Caco-2 (cell line): ENCODE results near the gene SUPV3L1. TPM values are rescaled to one million over a fixed set of nuclear protein-coding genes. Genes with fewer than 3 reads are reported as not detected.
"Not testable (repeated sequence)": the region's sequence is repeated elsewhere in the genome, so short reads cannot be mapped to it uniquely, and the experiment has no call there.

ENCODE experiments used
- BruUV-seq: library from RNA; stranded (reverse); fragments of 400-500 nt; replicated peaks from 2 replicates; lab custom pipeline; 2021; lab: Mats Ljungman, UMichigan
- CTCF ChIA-PET: fragments of 300-600 bp; sonication (Branson Sonifier 250); formaldehyde crosslinking; loops from one replicate; lab custom pipeline; 2022; ENCODE audit warnings: antibody characterized with exemption; lab: Charles Lee
- POLR2A ChIA-PET: fragments of 300-600 bp; sonication (Branson Sonifier 250); formaldehyde crosslinking; loops from one replicate; lab custom pipeline; 2022; ENCODE audit warnings: antibody characterized with exemption; lab: Charles Lee
- DNase-seq, 2 experiments: peaks; one replicate each; pipeline versions ENCODE4 v3.0.0 to v3.0.0-alpha.2; 2020 to 2022
- H3K27me3 ChIP-seq: replicated peaks from 2 replicates; pipeline ENCODE4 v1.6.0; 2011; ENCODE audit warnings: low read length; ENCODE audit not compliant: control insufficient read depth, insufficient read depth
- H3K36me3 ChIP-seq: 2 replicates; pipeline ENCODE4 v1.5.1; 2011; ENCODE audit warnings: low read length; ENCODE audit not compliant: control insufficient read depth, insufficient read depth
- H3K4me1 ChIP-seq: fragments of 250-450 bp; sonication (Bioruptor Pico); 2 replicates; pipeline ENCODE4 v1.5.1; 2020; ENCODE audit warnings: mild to moderate bottlenecking
- H3K4me3 ChIP-seq: 2 replicates; pipeline ENCODE4 v1.5.1; 2011; ENCODE audit warnings: low read depth, mild to moderate bottlenecking, control low read depth, low read length
- H3K9me3 ChIP-seq: fragments of 250-450 bp; sonication (Bioruptor Pico); 2 replicates; pipeline ENCODE4 v1.5.1; 2020; ENCODE audit warnings: mild to moderate bottlenecking, moderate library complexity
- H3K27ac Mint-ChIP-seq: one replicate; pipeline ENCODE4 v1.8.0; 2022; ENCODE audit warnings: mixed read lengths; ENCODE audit not compliant: unreplicated experiment
- H3K27me3 Mint-ChIP-seq: one replicate; pipeline ENCODE4 v1.8.0; 2022; ENCODE audit warnings: mixed read lengths; ENCODE audit not compliant: insufficient read depth, unreplicated experiment
- H3K36me3 Mint-ChIP-seq: one replicate; pipeline ENCODE4 v1.8.0; 2022; ENCODE audit warnings: mild to moderate bottlenecking, mixed read lengths; ENCODE audit not compliant: insufficient read depth, unreplicated experiment
- H3K4me1 Mint-ChIP-seq: one replicate; pipeline ENCODE4 v1.8.0; 2022; ENCODE audit warnings: low read depth, mixed read lengths; ENCODE audit not compliant: unreplicated experiment
- H3K4me3 Mint-ChIP-seq: one replicate; pipeline ENCODE4 v1.8.0; 2022; ENCODE audit warnings: mild to moderate bottlenecking, moderate library complexity, mixed read lengths; ENCODE audit not compliant: unreplicated experiment
- H3K9me3 Mint-ChIP-seq: one replicate; pipeline ENCODE4 v1.8.0; 2022; ENCODE audit warnings: mixed read lengths; ENCODE audit not compliant: unreplicated experiment
- intact Hi-C: fragments of 100-400 bp; cut with micrococcal nuclease; formaldehyde crosslinking; loops from one replicate; pipeline ENCODE4 v1.10.0; 2022; ENCODE audit not compliant: unreplicated experiment
- total RNA-seq: library from RNA; stranded (reverse); gene quantifications from 2 replicates; pipeline ENCODE4 v1.2.3, GENCODE V29; 2022
- TF ChIP-seq, protein P1 (sequence below), 2 experiments: fragments of 200-600 bp in 1 of 2; IDR thresholded peaks; 1 replicate in 1 of 2; 2 replicates in 1 of 2; pipeline versions ENCODE4 v1.5.1 to v1.8.0; 2011 to 2022; ENCODE audit warnings: antibody characterized with exemption in 1 of 2, control low read depth in 1 of 2, inconsistent platforms in 1 of 2, low read depth in 1 of 2, low read length in 1 of 2, mild to moderate bottlenecking in 1 of 2, moderate library complexity in 1 of 2; ENCODE audit not compliant: insufficient read depth in 1 of 2, severe bottlenecking in 1 of 2, unreplicated experiment in 1 of 2

SUPV3L1 gene
- total RNA-seq, 1 experiment from 2014 or later: 77.1 TPM

GRCh38 chr10:69141304-69141703 is 38.7 kb upstream of the SUPV3L1 start:
- no peaks in the 10 kb centered on the region for H3K9me3 ChIP-seq
- no peaks in the 10 kb centered on the region for H3K4me1 ChIP-seq
- Mint-ChIP-seq H3K27ac (no peak overlapping the region), H3K36me3 (peaks cover 26% of the 10 kb centered on the region), H3K4me1 (no peaks in the 10 kb centered on the region), H3K9me3 (no peaks in the 10 kb centered on the region), H3K27me3 (no peaks in the 10 kb centered on the region), H3K4me3 (no peak overlapping the region)
- intact Hi-C loops: no loop called here
- no peak overlapping the region for H3K4me3 ChIP-seq
- ChIA-PET POLR2A (interaction anchor here (0.5 kb wide), 1 partner anchor 42 kb away, joined by 5 read pairs; no protein-coding TSS in a partner anchor), CTCF (no interaction called here)
- peaks cover 3% of the 10 kb centered on the region; the same call in 1 of the 2 replicates for H3K36me3 ChIP-seq
- DNase-seq: no peak
- no peaks in the 10 kb centered on the region for H3K27me3 ChIP-seq
- BruUV-seq: no TSS peak
- TF ChIP-seq, protein P1, sequence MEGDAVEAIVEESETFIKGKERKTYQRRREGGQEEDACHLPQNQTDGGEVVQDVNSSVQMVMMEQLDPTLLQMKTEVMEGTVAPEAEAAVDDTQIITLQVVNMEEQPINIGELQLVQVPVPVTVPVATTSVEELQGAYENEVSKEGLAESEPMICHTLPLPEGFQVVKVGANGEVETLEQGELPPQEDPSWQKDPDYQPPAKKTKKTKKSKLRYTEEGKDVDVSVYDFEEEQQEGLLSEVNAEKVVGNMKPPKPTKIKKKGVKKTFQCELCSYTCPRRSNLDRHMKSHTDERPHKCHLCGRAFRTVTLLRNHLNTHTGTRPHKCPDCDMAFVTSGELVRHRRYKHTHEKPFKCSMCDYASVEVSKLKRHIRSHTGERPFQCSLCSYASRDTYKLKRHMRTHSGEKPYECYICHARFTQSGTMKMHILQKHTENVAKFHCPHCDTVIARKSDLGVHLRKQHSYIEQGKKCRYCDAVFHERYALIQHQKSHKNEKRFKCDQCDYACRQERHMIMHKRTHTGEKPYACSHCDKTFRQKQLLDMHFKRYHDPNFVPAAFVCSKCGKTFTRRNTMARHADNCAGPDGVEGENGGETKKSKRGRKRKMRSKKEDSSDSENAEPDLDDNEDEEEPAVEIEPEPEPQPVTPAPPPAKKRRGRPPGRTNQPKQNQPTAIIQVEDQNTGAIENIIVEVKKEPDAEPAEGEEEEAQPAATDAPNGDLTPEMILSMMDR (IDR thresholded peaks at IDR 0.05; ENCODE audit: insufficient read depth in 1 of 2, low read depth in 1 of 2, low read length in 1 of 2, severe bottlenecking in 1 of 2, unreplicated experiment in 1 of 2): peak in 1 of 2 experiments; percentile 32

DNA sequence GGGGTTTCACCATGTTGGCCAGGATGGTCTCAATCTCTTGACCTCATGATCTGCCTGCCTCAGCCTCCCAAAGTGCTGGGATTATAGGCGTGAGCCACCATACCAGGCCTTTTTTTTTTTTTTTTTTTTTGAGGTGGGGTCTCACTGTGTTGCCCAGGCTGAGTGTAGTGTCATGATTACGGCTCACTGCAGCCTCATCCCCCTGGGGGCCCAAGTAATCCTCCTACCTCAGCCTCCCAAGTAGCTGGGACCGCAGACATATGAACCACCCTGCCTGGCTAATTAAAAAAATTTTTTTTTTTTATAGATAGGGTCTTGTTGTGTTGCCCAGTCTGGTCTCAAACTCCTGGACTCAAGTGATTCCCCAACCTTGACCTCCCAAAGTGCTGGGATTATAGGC is 38.0 kb upstream of the SUPV3L1 start:
- H3K27me3 Mint-ChIP-seq, H3K4me1 ChIP-seq, H3K36me3 ChIP-seq, DNase-seq, POLR2A ChIA-PET, H3K4me3 Mint-ChIP-seq, intact Hi-C loops, H3K27me3 ChIP-seq, H3K9me3 Mint-ChIP-seq, H3K9me3 ChIP-seq, BruUV-seq, H3K4me1 Mint-ChIP-seq, H3K27ac Mint-ChIP-seq, H3K4me3 ChIP-seq: not testable (repeated sequence)
- H3K36me3 Mint-ChIP-seq: peaks cover 19% of the 10 kb centered on the region
- CTCF ChIA-PET: interaction anchor here (0.7 kb wide), 1 partner anchor 194 kb away, joined by 4 read pairs; no protein-coding TSS in a partner anchor

GRCh38 chr10:69142983-69143382 is 37.1 kb upstream of the SUPV3L1 start:
- DNase-seq: no peak
- Histone ChIP-seq H3K27me3 (no peaks in the 10 kb centered on the region), H3K4me3 (no peak overlapping the region), H3K36me3 (peaks cover 3% of the 10 kb centered on the region; the same call in 1 of the 2 replicates), H3K4me1 (no peaks in the 10 kb centered on the region), H3K9me3 (no peaks in the 10 kb centered on the region)
- intact Hi-C loops: no loop called here
- Mint-ChIP-seq H3K9me3 (no peaks in the 10 kb centered on the region), H3K4me3 (no peak overlapping the region), H3K36me3 (peaks cover 18% of the 10 kb centered on the region), H3K4me1 (no peaks in the 10 kb centered on the region), H3K27ac (no peak overlapping the region), H3K27me3 (no peaks in the 10 kb centered on the region)
- POLR2A ChIA-PET: interaction anchor here (1.2 kb wide), 1 partner anchor 18 kb away, joined by 3 read pairs; no protein-coding TSS in a partner anchor
- CTCF ChIA-PET: no interaction called here
- TF ChIP-seq, protein P1 (IDR thresholded peaks at IDR 0.05; ENCODE audit: insufficient read depth in 1 of 2, low read depth in 1 of 2, low read length in 1 of 2, severe bottlenecking in 1 of 2, unreplicated experiment in 1 of 2): no peak
- no TSS peak for BruUV-seq
